Motor neuron (in vitro differentiated cells): Measurements from ENCODE around the gene PRM1. TPM values are rescaled to one million over a fixed set of nuclear protein-coding genes. Genes with fewer than 3 reads are reported as not detected.

Source experiments
- ATAC-seq, 8 experiments: fragments of 200-7000 bp; cut with Tn5 transposase; replicated peaks in 6 of 8; 2 replicates each; pipeline ENCODE4 v1.8.0; 2021; ENCODE audit warnings: mild to moderate bottlenecking in 8 of 8, moderate library complexity in 8 of 8
- H3K27ac ChIP-seq, 2 donors: fragments of 250-450 bp; sonication (Bioruptor Pico); 2 replicates each; pipeline ENCODE4 v1.9.0; 2021; ENCODE audit warnings: antibody characterized with exemption in 2 of 2, mild to moderate bottlenecking in 2 of 2, moderate library complexity in 1 of 2
- H3K4me1 ChIP-seq, 2 donors: fragments of 250-450 bp; sonication (Bioruptor Pico); replicated peaks in 1 of 2; 2 replicates each; pipeline ENCODE4 v1.6.1; 2021; ENCODE audit warnings: antibody characterized with exemption in 2 of 2, mild to moderate bottlenecking in 2 of 2, moderate library complexity in 1 of 2
- H3K4me3 ChIP-seq, 5 donors: fragments of 250-450 bp; sonication (Bioruptor Pico); 2 replicates each; pipeline ENCODE4 v1.9.0; 2021; ENCODE audit warnings: antibody characterized with exemption in 5 of 5, mild to moderate bottlenecking in 5 of 5, moderate library complexity in 4 of 5
- WGBS, 10 experiments: fragments of 450-650 bp; shearing (Covaris generic); methylation state at CpG; one replicate each; pipeline ENCODE4 v1.0.0; 2022; 5-methylcytosine and 5-hydroxymethylcytosine counted together
- in situ Hi-C, 9 experiments: fragments of 400-800 bp; cut with MboI; loops; one replicate each; pipeline ENCODE4 v1.15.0; 2021; ENCODE audit warnings: low sequenced_read_pairs in 9 of 9, low pct_unique_long_range_greater_than_20kb in 2 of 9; ENCODE audit not compliant: unreplicated experiment in 9 of 9
- total RNA-seq, 8 experiments: library from RNA; unstranded; fragments of 300-600 nt; gene quantifications; 2 replicates each; pipeline versions ENCODE4 v1.2.3 to v1.2.4, GENCODE V29; 2022

The PRM1 gene
- total RNA-seq, 8 experiments from 2014 or later, result not detected

DNA sequence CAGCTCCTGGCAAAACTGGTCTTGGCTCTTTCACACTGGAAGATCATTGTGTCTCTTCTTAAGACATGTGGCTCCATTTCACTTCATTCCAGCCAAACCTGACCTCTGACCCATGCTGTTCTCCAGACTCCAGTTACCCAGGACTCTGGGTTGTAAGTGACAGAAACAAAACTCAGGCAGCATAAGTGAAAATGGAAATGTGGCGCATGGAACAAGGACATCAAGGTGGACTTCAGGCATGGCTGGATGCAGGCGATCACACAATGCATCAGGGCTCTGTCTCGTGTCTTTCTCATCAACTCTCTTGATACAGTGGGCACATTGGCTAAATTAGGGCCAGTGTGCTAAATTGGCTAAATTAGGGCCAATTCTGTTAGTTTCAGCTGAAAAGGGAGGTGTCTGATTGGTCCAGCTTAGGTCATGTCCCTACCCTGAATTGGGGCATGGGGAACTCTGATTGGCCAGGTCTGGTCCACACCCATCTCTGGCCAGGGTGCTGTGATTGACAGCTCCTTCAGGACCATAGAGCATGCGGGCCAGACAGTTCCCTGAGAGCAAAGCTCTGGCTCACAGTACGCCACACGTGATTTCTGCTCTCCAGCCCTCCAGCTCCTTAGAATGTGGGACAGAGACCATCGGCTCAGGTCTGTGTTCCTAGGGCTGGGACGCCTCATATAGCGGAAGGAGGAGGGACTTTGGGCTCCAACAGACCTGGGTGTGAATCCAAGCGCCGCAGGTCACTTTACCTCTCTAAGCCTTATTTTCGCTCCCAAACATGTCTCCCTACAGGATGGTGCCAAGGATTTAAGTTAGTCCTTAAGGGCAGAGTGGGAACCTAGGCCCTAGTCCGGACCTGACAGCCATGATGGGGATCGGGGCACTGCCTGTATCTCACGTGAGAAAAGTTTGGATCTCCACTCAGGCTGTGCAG, 42.6 kb downstream of the PRM1 start:
- Histone ChIP-seq H3K4me3 (no peak overlapping the region), H3K4me1 (no peaks in the 10 kb centered on the region), H3K27ac (no peak overlapping the region)
- 88 to 100% (median 100%) methylated on average over 1 to 10 of the region's 15 CpGs; no CpG with 5 or more reads in 1 of the 10 experiments for WGBS, 10 experiments
- ATAC-seq, result peak in 1 of 8 experiments; percentile 20
- in situ Hi-C loops, result no loop called here

DNA sequence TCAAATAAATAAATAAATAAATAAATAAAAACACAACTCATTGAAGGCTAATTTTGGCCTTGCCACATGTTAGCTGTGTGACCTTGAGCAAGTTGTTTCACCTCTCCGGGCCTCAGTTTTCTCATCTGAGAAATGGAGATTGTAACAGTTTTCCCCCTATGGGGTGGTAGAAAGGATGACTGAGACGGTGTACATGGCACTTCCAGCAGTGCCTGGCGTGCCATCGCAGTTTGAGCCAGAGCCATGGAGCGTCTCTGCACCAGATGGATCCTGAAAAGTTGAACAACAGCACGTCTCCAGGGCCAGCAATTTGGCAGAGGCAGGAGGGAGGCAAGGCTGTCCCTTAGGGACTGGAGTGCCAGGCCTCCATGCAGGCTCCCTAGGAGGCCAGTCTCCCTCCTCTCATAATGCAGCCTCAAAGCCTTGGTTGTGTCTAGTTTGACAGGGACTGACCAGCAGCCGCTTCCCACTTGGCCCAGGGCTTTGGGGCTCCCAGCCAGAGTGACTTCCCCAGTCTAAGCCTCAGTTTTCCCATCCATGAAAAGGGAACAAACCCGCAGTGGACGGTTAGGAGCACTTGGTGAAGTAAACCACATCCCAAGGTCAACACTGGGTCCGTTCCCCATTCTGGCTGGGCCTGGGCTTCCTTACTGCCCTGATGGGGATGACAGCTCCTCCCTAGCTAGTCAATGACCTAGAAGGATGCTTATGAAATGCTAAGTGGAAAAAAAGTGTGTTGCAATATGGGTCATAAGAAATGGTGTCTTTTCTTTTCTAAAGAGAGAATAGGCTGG, 44.5 kb downstream of the PRM1 start:
- Histone ChIP-seq H3K4me3 (no peak overlapping the region), H3K27ac (no peak overlapping the region), H3K4me1 (no peaks in the 10 kb centered on the region)
- in situ Hi-C loops, result no loop called here
- 70 to 100% (median 91%) methylated on average over 1 to 8 of the region's 10 CpGs; no CpG with 5 or more reads in 3 of the 10 experiments for WGBS, 10 experiments
- ATAC-seq, result no peak

DNA sequence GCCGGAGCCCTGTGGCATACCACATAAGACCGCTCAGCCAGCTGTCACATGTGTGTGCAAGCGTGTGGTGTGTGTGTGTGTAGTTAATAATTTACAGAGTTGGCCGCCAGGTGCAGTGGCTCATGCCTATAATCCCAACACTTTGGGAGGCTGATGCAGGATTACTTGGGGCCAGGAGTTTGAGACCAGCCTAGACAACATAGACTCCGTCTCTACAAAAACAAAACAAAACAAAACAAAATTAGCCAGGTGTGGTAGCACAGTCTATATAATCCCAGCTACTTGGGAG, 45.5 kb downstream of the PRM1 start:
- Histone ChIP-seq H3K4me3 (no peak overlapping the region), H3K27ac (no peak overlapping the region), H3K4me1 (peaks cover 0 to 3% of the 10 kb centered on the region in 2 donors)
- WGBS, 10 experiments, result 83 to 100% (median 93%) methylated on average over 1 to 3 of the region's 5 CpGs; no CpG with 5 or more reads in 3 of the 10 experiments
- in situ Hi-C loops, result no loop called here
- ATAC-seq, result no peak

DNA sequence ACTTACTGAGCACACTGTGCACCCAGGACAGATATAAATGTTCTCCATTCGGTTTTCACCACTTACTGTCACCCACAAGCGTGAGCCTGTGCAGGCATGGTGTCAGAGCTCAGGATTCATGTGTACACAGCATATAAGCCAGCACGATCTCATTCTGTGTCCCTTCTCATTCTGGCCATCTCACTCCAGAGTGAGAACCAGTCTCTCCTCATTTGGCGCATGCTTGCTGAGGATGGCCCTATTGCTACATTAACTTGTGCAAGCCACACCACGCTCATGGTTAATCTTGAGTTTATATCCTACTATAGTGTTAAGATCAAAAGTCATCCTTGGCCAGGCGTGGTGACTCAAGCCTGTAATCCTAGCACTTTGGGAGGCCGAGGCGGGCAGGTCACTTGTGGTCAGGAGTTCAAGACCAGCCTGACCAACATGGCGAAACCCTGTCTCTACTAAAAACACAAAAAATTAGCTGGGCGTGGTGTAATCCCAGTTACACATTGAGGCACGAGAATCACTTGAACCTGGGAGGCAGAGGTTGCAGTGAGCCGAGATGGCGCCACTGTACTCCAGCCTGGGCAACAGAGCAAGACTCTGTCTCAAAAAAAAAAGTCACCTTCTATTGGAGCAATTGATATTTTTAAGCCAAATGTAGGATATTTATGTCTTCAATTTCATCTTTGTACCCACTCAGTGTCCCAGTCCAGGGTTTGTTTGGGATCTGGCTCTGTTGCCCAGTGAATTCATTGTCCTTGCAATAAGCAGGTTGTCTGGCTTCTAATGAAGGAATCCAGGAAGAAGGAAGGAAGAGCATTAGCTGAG, 46.0 kb downstream of the PRM1 start:
- Histone ChIP-seq H3K4me1 (peaks cover 0 to 3% of the 10 kb centered on the region in 2 donors), H3K27ac (no peak overlapping the region), H3K4me3 (no peak overlapping the region)
- ATAC-seq, result no peak
- WGBS, 10 experiments, result 81 to 96% (median 95%) methylated on average over 4 to 11 of the region's 13 CpGs; no CpG with 5 or more reads in 3 of the 10 experiments
- in situ Hi-C loops, result no loop called here

DNA sequence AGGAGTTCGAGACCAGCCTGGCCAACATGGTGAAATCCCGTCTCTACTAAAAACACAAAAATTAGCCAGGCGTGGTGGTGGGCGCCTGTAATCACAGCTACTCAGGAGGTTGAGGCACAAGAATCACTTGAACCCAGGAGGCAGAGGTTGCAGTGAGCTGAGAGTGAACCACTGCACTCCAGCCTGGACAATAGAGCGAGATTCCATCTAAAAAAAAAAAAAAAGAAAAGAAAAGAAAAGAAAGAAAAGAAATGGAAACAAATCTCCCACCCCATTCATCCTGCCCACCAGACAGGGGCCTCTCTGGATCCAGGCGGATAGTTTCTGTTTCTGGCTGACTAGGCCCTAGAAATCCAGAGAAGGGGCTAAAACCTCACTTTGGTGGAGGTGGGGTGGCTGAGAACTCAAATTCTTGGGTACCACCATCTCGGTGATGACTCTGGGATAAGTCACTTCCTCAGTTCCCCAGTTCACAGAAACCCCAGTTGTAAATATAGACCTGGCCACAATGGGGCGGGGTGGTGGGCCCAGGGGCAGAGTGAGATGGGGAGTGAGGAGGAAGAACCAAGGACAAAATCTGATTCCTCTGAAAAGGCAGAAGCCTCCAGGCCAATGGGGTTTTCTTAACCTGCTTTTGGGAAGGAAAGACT, 47.3 kb downstream of the PRM1 start:
- WGBS, 10 experiments, result 50 to 100% (median 80%) methylated on average over 1 to 5 of the region's 8 CpGs; no CpG with 5 or more reads in 1 of the 10 experiments
- in situ Hi-C loops, result no loop called here
- ATAC-seq, result no peak
- peaks cover 0 to 3% of the 10 kb centered on the region in 2 donors for H3K4me1 ChIP-seq
- no peak overlapping the region for H3K27ac ChIP-seq
- H3K4me3 ChIP-seq, result no peak overlapping the region

DNA sequence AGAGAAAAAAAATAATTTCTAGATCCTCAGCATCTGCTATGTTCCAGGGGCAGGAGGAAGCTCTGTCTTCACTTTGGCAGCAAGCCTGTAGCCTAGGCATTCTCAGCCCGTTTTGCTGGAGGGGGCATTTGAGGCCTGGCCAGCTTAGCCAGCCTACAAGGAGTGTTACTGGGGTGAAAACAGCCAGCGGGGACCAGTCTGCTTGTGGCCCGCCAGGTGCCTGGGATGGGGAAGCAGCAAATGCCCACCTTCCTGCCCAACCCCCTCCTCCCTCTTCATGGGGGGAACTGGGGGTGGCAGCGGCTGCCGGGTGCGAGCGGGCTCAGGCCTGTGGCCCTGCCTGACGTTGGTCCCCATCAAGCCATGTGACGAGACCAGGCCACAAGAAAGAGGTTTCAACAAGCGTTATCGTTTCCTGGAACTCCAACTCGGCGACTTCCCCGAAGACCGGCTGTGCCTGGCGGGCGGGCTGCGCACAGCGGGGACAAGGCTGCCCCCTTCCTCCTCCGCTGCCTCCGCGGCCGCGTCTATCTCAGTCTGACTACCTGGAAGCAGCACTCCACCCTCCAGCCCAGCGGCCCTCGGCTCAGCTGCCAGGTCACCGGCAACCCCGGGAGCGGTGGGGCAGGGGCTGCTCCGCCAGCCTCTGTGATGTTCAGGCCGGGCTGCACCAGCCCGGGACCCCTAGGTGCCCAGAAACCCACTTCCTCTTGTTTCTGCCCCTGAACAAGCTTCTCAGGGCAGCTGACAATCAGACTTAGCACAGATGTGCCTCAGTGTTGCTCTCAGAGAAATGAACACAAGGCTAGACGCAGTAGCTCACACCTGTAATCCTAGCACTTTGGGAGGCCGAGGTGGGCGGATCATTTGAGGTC, 48.0 kb downstream of the PRM1 start:
- WGBS, 10 experiments, result 20 to 100% (median 79%) methylated on average over 1 to 8 of the region's 35 CpGs; no CpG with 5 or more reads in 2 of the 10 experiments
- H3K4me3 ChIP-seq, result no peak overlapping the region
- no peak for ATAC-seq
- no peak overlapping the region for H3K27ac ChIP-seq
- H3K4me1 ChIP-seq, result peaks cover 0 to 3% of the 10 kb centered on the region in 2 donors
- in situ Hi-C loops, result no loop called here

- Histone ChIP-seq H3K4me3 (no peak overlapping the region), H3K27ac (no peak overlapping the region), H3K4me1 (peaks cover 0 to 3% of the 10 kb centered on the region in 2 donors)
- no peak for ATAC-seq
- WGBS, 10 experiments, result 90 to 100% (median 100%) methylated on average over 1 of the region's 3 CpGs; no CpG with 5 or more reads in 7 of the 10 experiments
- in situ Hi-C loops, result no loop called here
Measured at GRCh38 chr16:11232302-11232851, 48.8 kb downstream of the PRM1 start.

GRCh38 chr16:11231367-11231970, 49.7 kb downstream of the PRM1 start:
- Histone ChIP-seq H3K4me3 (no peak overlapping the region), H3K27ac (no peak overlapping the region), H3K4me1 (peaks cover 0 to 3% of the 10 kb centered on the region in 2 donors)
- peak in 1 of 8 experiments; percentile 21 for ATAC-seq
- WGBS, 10 experiments, result 20 to 100% (median 86%) methylated on average over 1 to 7 of the region's 10 CpGs
- in situ Hi-C loops, result no loop called here

Other genes with a start within 250 kb of the PRM1 start
- 10 to 100 TPM in 2 of 8 experiments, 1 to 10 TPM in 5, under 1 TPM in 1; 0.92 to 42.1 (median 3.5) TPM for gene SOCS1, start 25.1 kb downstream of the PRM1 start, total RNA-seq
- under 1 TPM in 6 of 8 experiments, not detected in 2; 0.17 to 0.66 (median 0.55) TPM for gene TNP2, start 12.0 kb downstream of the PRM1 start, total RNA-seq
- 1 to 10 TPM in 1 of 8 experiments, not detected in 7; 1.9 TPM for gene PRM3, start 7.7 kb downstream of the PRM1 start, total RNA-seq
- under 1 TPM in 1 of 8 experiments, not detected in 7; 0.47 TPM for gene PRM2, start 4.8 kb downstream of the PRM1 start, total RNA-seq
- 10 to 100 TPM in 3 of 8 experiments, 1 to 10 TPM in 5; 1.6 to 22.7 (median 5.2) TPM for gene RMI2, start 64.1 kb upstream of the PRM1 start, total RNA-seq